Hepatic stellate cell (primary cell): ENCODE measurements around the gene TMIGD3.
"Not testable (repeated sequence)": the region's sequence is repeated elsewhere in the genome, so short reads cannot be mapped to it uniquely, and the experiment has no call there.

Experiments
- DNase-seq: peaks from one replicate; pipeline ENCODE4 v3.0.0; 2011; ENCODE audit warnings: low spot score

The TMIGD3 gene

DNA sequence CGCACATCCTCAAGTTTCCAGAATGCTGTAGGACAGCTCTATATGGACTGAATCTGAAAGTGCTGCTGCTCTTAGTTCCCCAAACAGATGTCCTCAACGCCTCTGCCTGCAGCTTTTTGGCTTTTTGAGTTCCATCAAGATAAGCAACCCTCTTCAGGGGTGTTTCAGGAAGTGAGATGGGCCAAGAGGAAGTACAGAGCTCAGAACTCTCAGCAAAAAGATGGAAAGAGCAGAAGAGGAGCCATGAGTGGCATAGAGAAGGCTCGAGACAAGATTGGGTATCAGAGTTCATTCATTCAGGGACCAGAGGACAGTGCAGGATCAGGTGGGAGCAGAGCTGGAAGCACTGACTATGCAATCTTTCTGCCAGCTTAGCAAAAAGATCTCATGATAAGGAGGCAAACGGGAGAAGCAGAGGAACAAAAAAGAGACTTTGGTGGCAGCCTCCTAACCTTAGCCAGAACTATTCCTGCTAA, at the start of gene TMIGD3, which contains the start of gene ADORA3:
TMIGD3 (minus strand) TSS at position 49 of the 476 bp plus-strand sequence. CDS start 279 bp downstream, outside the sequence.
ADORA3 (minus strand) TSS at position 49 of the 476 bp plus-strand sequence. CDS start 279 bp downstream, outside the sequence.
- no peak for DNase-seq

DNA sequence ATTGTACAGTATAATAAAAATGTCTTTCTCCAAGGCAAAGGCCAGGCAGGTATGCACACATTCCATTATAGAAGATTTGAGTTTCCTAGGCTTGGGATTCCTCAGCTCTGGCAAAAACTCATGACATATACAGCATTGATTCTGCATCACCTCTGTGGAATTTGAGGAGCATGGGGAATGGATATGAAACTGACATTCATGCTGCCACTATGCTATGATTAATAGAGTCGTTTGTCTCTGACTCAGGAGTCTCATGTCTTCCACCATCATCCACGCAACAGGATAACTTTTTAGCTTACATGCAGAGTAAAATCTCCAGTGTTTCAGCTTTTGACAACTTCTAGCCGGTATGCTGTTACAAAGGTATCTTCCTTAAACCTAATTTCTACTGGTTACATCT, 49.8 kb upstream of the TMIGD3 start:
- DNase-seq, result peak; percentile 58

DNA sequence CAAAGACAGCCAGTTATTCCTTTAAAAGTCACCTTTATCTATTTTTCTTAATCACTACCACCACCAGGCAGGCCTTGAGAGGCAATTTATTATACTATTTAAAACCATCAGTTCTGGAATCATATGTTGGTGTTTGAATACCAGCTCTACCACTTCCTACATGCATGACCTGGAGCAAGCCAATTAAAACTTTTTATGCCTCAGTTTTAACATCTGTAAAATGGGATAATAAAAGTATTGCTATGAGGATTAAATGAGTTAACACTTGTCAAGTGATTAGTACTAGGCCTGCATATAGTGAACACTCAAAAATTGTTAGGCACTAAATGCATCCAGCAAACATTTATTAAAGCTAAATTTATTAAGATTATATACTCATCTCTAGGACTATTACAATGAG, 49.2 kb upstream of the TMIGD3 start:
- no peak for DNase-seq

DNA sequence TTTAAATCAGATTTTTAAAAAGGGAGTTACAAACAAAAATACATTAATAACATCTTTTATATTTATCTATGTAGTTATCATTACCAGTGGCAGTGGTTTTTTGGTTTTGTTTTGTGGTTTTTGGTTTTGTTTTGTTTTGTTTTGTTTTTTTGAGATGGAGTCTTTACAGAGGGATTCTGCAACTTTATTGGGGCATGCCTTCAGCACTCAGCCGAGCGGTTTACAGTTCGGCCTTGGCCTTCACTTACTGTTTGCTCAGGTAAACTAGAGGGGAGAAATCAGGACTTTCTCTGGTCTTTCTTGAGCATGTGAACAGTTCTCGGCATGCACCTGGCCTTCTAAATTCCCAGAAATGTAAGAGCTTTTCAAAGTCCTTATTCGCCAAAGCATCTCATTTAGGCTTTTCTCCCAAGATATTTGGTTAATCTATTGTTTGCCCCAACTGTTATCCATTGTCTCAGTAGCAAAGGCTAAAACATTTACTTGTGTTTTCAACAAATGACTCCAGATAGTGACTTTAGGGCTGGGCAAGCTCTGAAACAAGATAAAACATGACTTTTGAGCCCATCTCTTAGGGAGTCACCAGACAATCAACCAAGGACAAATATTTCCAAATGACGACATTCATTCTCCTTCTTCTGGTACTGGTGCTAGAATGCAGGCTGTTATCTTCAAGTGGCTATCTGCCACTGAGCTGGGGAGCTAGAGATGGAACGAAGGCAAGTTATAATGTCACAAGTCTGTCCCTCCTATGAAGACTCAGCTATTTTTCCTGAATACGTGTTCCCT, 48.4 kb upstream of the TMIGD3 start:
- no peak for DNase-seq

DNA sequence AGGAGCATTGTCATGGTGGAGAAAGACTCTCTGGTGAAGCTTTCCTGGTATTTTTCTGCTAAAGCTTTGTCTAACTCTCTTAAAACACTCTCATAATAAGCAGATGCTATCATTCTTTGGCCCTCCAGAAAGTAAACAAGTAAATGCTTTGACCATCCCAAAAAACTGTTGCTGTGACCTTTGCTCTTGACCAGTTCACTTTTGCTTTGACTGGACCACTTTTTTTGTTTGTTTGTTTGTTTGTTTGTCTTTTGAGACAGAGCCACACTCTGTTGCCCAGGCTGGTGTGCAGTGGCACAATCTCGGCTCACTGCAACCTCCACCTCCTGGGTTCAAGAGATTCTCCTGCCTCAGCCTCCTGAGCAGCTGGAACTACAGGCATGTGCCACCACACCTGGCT, 44.4 kb upstream of the TMIGD3 start:
- DNase-seq, result not testable (repeated sequence)

DNA sequence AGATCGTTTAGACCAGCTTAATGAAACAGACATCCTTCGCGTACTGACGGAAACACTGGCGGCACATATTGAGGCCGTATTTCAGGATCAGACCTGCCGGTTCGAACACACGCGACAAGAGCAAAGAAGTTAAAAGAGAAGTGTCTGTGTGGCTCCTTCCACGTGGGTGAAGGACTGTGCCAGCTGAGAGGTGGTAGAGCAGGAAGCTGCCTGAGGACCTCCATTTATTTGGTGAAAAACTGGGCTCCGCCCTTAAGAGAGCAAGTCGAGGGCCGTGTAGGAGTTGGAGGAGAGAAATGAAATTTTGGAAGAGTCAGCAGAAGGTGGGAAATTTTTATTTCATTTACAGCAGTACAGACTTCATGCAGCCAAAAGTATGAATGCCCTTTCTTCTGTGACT, 38.8 kb upstream of the TMIGD3 start:
- DNase-seq, result no peak

DNA sequence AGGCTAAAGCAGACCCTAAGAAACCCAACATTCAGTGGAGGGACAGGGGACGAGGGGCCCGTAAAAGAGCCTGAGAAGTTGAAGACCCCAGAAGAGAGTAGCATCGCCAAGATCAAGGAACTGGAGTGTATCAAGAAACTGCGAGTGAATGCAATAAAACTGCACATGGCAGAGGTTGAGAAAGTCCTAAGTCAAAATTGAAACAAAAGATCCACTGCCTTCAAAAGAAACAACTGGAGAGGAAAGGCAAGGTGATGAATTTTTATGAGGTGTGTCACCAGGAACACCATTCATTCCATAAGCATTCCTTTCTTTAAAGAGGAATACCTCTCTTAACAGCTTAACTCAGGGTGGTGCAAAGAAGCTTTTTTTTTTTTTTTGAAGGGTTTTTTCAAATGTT, 38.3 kb upstream of the TMIGD3 start:
- no peak for DNase-seq

DNA sequence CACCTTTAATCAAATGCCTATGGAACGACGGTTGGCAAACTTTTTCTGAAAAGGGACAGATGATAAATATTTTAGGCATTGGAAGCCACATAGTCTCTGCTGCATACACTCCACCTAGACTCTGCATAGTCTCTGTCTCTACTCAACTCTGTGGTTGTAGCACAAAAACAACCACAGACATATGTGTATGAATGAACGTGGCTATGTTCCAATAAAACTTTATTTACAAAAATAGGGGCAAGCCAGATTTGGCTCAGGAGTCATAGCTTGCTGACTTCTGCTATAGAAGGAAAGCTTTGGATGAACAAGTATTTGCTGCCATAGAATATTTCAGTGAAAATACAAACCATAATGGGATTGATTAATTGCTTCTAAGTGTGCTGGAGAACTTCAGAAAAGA, 37.5 kb upstream of the TMIGD3 start:
- no peak for DNase-seq

DNA sequence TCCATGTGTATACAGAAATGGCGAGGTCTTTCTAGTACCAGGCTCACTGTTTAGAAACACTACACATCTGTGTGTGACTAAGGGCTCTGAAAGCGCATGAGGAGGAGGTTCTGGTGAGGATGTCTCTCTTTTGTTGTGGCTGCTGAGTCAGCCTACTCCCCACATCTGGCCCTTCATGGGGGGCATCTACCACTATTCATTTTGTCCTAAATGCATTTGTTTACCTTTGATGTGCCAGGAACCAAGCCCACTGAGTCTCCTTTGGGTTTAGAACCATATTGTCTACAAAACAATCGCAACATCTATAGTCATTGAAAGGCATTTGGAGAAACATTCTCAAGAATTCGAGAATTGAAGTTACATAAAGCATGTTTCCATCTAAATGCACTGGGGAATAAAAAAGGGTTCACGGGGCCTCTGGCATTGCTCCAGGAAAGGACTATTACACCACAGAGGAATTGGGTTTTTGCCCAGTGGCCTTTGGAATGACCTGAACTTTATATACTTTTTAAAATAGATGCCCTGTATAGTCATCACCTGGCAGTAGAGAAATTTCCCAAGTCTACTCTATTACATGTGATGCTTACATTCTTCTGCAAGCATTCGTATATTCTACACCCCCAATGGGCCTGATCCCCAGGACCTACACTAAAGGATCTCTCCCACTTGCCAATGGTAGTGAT, 35.1 kb upstream of the TMIGD3 start:
- no peak for DNase-seq

DNA sequence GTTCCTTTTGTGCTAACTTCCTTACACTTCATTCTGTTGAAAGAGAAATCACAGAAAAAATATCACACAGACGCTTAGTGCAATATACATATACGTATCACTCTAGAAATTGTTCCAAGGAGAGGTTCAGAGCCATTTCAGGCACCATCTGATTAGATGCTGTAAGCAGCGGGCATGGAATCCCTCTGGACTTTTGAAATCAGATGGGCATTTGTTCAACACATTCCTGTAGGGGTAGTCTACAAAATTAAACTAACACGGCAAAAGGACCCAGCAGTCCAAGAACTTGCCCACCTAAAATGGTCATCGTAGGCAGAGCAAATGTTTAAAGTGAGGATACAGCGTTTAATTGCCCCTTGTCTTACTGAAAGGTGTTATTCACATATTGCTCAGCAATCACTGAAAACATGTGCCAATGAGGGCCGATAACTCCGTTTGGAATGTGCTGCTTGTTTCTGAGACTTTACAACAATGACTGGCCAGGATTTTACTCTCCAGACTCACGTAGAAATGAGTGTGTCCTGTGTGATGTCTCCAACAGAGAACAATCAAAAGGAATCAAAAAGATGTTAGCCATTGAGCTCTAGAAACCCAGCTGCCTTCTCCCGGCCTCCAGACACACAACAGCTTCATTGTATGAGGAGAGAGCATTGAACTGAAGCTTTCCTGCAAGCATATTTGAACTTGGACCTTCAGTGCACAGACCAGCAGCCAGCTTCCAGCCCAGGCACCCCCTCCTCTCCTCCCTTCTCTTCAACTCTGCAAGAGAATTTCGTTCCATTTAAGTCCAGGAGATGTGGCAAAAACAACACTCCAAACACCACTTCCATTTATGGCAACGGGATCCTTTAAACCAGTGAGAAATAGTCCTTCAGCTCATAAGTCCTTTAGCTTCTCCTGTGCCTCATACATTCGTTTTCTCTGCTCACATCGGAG, 32.1 kb upstream of the TMIGD3 start:
- DNase-seq, result no peak

DNA sequence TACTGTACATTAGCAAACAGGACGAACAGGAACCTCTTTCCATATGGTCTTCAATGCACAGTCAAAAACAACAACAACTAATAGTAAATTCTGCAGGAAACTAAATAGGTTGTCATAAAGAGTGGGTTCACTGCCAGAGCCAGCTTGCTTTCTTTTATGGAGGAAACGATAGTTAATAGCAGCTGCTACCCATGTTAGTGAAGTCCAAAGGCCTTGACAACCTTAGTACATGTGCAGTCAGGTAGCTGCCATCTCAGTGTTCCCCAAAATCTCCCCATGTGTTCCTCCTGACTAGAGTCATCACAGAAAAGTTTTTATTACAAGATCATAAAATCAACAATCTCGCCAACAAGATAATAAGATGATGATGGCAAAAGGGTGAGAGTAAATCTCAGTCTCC, 16.6 kb upstream of the TMIGD3 start:
- no peak for DNase-seq

DNA sequence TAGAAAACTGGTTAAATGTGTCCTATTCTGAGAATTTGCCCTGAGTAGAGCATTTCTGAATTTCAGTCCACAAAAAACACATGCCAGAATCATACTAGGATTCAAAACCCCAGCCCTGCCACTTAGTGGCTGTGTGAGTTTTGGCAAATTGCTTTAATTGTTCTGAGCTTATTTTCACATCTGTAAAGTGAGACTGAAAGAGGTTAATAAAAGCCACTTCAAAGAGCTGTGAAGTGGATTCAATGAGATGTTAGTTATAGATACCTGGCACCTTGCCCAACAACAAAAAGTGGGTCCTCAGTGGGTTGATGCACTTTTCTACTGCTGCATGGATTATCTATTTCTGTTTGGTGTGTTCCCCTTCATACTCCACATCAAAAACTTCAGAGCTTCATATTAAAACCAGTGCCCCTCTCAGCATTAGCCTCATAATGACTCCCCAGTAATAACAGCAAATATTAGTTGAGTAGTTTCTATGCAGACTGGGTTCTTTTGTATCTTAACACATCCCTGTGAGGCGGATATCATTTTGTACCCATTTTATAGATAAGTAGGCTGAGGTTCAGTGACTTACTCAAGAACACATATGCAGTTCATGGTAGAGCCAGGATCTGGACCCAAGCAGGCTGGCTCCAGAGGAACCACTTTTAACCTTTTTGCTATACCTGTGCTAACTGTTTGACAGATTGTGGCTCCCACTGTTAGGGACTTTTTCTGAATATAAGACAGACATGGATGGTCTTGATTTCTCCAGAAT, 14.2 kb upstream of the TMIGD3 start:
- no peak for DNase-seq

DNA sequence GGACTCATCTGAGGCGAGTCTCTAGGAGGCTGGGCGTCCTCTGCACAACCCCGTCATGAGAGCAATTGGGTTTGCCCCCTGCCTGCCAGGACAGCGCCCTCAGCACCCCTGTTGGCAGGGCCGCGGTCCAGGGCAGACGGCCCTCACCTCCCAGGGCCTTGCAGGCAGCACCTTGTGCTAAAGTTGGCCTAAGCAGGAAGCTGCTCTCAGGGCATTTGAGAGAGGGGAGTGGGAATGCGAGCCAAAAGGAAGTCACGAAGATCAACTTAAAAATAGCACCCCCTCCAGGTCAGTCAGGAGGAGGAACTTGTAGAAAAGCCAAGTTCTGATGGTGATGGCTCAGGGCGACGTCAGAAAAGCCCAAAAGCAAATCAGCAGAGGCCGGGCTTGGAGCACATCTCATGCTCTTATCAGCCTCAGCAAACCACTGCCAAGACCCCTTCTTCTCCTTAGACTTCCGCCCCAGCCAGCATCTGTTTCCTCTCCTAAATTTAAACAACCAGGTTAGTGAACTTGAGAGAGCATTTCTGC, 12.6 kb upstream of the TMIGD3 start:
- peak; percentile 67 for DNase-seq

DNA sequence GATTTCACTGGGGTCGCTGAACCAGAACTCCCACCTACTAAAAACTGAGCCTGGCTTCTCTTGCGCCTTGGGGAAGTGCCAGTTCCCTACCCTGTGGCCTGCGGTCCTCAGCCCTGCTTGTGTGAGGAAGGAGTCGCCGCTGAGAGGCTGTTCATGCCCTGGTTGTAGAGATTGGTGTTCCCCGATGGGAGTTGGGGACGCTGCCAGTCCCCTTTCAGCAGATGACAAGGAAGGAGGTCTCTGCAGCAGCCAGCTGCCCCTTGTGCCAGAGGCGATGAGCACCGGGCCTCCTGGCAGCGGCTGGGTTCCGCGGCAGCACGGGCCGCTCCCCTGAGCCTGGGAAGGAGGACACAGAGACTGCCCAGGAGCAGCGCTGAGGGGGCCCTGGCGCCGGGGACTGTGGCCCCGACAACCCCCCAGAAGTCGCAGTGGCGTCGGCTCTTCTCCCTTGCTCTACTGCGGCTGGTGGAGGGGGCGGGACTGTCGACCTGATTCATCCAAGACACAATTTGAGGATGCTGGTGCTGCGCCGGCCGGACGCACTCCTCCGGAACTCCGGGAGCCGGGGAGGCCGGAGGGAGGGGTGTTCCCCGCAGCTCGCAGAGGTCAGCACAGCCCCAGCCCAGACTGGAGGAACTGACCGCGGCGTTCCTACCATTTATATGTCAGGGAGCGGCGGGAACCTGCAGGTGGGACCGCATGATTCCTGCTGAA, 12.0 kb upstream of the TMIGD3 start:
- peak; percentile 70 for DNase-seq

DNA sequence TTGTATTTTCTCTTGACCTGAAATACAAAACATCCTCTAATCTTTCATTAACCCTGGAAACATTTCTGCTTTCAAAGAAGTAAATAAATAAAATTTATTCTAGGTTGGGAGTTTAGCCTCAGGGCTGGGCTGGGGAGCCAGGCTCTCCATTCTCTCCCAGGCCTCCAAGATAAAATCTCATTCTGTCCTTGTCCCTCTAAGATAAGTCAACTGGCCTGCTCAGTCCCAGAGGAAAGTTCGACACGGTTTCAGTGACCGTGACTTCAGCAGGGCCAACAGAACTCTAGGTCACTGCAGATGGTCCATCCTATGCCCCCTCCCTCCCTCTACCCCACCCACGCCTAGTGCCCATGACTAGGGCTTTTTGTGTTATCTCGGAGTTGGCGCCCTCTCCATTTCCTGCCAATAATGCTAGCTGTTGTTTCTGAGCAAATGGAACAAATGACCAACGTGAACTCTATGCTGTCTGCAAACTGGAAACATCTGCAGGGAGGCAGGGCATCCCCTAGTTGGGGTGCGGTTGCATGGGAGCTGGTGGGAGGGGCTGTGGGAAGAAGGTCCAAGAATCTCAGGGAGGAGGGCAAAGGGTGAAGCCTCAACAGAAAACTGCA, 10.1 kb upstream of the TMIGD3 start:
- DNase-seq, result no peak

DNA sequence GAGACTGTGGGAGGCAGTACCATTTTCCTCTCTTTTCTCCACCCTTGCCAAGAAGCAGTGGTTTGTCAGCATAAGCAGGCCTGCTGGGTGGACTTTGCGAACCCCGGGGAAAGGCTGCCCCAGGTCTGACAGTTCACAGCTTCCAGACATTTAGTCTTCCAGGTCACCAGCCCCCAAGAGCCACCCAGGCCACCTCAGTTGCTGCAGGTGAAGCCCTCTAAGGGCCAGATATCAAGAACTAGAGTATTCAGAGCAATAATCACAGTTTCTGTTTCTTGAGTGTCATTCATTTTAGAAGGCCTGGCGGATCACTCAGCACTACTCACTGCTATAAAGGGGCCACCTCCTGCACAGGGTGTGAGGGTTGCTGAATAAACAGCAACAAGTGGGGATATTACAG, 9.5 kb upstream of the TMIGD3 start:
- DNase-seq, result no peak

DNA sequence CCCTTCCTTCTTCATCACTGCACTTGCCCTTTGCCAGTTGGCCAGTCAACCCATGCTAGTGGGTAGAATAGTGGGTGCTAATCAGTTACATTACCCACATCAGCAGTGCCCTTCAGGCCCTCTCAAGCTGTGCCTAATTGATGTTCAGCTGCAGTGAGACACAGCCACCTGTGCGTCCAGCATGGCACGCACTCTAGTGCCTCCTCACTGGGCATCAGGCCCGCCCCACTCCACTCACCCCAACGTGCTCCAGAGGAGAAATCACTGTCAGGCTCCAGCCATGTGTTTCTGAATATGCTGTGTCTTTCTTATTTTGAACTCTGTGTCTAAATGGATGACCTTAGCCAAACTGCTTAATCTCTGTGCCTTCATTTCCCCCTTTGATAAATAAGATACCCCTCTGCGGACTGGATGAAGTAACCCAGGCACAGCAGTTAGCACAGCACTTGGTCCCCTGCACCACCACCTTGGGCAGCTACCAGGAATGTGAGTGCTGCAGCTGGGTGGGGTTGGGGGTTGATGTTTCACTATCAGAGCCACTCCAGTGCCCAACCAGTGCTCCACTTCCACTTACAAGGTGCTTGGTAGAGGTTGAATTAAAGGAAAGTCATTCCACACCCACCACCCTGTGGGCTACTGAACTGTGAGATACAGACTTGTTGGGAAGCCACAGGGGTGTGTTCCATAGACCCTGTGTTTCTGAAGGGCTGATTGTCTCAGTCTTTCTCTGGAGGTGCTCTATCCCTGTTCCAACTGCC, 8.9 kb upstream of the TMIGD3 start:
- no peak for DNase-seq

DNA sequence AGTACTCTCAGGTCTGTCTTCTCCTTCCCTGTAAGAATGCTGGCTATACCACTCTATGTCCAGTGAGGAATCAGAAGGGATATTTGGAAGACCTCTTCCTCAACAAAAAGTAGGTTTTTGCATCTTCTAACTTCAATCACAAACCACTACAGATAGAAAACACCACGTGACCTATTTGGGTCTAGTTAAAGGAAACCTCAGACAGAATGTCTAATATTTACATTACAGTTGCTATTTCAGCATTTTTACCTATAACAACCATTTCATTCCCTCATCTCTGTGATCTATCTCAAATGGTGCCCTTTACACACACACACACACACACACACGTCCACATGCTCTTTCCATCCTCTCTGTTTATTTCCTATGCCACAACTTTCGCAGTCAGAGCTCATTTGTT, 7.9 kb upstream of the TMIGD3 start:
- no peak for DNase-seq

DNA sequence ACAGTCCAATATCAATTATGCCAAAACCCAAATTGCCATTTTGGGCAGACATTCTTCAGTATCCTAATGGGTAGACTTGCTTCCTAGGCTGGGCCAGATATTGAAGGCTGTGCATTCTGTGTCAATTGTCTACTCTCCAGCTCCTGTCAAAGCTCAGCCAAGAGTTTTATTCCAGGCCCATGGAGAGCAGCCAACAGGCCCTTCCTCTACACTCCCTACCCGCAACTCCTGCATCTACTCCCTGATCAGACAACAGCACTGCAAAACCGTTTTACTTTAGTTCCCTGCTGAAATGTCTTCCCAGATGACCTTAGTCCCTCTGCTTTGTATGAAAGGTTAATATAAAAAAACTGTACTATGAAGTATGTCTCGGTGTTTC, 6.6 kb upstream of the TMIGD3 start:
- no peak for DNase-seq
